Skeletal muscle satellite cell (primary cell): ENCODE data around the gene SELENOF.
A peak's percentile ranks its signal among the peaks of the same experiment; 100 is the strongest.
"Not testable (repeated sequence)": the region's sequence is repeated elsewhere in the genome, so short reads cannot be mapped to it uniquely, and the experiment has no call there.

Experiments
- H3K27me3 ChIP-seq: 2 replicates; pipeline ENCODE4 v1.7.0; 2013; ENCODE audit warnings: low read length; ENCODE audit not compliant: control insufficient read depth, insufficient read depth
- H3K36me3 ChIP-seq: 2 replicates; pipeline ENCODE4 v1.7.0; 2013; ENCODE audit warnings: mild to moderate bottlenecking, control low read depth, low read length; ENCODE audit not compliant: insufficient read depth
- H3K4me1 ChIP-seq: 2 replicates; pipeline ENCODE4 v1.7.0; 2013; ENCODE audit warnings: low read length; ENCODE audit not compliant: control insufficient read depth, insufficient read depth
- H3K4me2 ChIP-seq: 2 replicates; pipeline ENCODE4 v1.7.0; 2013; ENCODE audit warnings: mild to moderate bottlenecking, low read length
- H3K4me3 ChIP-seq: 2 replicates; pipeline ENCODE4 v1.7.0; 2013; ENCODE audit warnings: low read length
- H3K9ac ChIP-seq: 2 replicates; pipeline ENCODE4 v1.7.0; 2013; ENCODE audit warnings: mild to moderate bottlenecking, low read depth, low read length, moderate library complexity
- H3K9me3 ChIP-seq: replicated peaks from 2 replicates; pipeline ENCODE4 v1.7.0; 2013; ENCODE audit warnings: mild to moderate bottlenecking, control low read depth, low read length

Gene SELENOF

GRCh38 chr1:86914998-86915736 is 1.2 kb upstream of the SELENOF start:
- Histone ChIP-seq H3K27me3 (no peaks in the 10 kb centered on the region), H3K9me3 (no peaks in the 10 kb centered on the region), H3K36me3 (peaks cover under 1% of the 10 kb centered on the region), H3K4me1 (peaks cover 15% of the 10 kb centered on the region), H3K4me2 (peak overlapping the region; percentile 97), H3K9ac (peak overlapping the region; percentile 81), H3K4me3 (peak overlapping the region; percentile 98)

- H3K4me2 ChIP-seq, result peak within 1 kb of the TSS; percentile 97
- H3K9ac ChIP-seq, result peak within 1 kb of the TSS; percentile 98
- H3K36me3 ChIP-seq, result peaks cover 6% of the 10 kb centered on the region
- H3K27me3 ChIP-seq, result no peaks in the 10 kb centered on the region
- peak within 1 kb of the TSS; percentile 98 for H3K4me3 ChIP-seq
- no peaks in the 10 kb centered on the region for H3K9me3 ChIP-seq
- H3K4me1 ChIP-seq, result peaks cover 15% of the 10 kb centered on the region
These were observed 673 bp upstream of the SELENOF start, which contains the start of gene HS2ST1 for GRCh38 chr1:86914601-86914997. Gene HS2ST1 (plus strand): TSS chr1:86914635.

DNA sequence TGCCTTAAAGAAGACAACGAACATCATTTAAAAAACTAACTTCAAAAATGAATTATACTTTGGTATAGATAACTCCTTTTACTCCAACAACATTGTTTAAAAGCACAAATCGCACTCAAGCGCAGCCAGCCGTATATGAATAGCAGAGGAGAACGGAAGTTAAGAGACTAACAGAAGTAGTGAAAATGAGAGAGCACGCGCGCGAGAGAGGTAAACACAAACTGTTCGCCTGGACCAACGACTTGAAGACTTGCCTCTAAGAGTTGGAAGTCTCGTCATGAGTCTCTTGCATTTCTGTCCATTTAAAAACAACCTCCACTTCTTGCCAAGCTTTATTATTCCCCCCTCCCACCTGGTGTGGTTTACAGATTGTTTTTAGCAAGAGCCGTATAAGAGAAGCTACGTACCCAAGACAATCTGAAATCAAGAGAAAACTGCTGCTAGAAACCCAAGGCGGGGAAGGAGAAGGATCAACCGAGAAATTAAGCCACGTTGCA is 479 bp downstream of the SELENOF start:
- peak overlapping the region; percentile 98 for H3K9ac ChIP-seq

GRCh38 chr1:86912281-86912900 is 1.5 kb downstream of the SELENOF start:
- Histone ChIP-seq H3K4me1 (peaks cover 15% of the 10 kb centered on the region), H3K4me3 (peak overlapping the region; percentile 91), H3K4me2 (peak overlapping the region; percentile 93), H3K36me3 (peaks cover 12% of the 10 kb centered on the region), H3K9me3 (no peaks in the 10 kb centered on the region), H3K27me3 (no peaks in the 10 kb centered on the region), H3K9ac (peak overlapping the region; percentile 98)

More for the DNA sequence above, 479 bp downstream of the SELENOF start:
- Histone ChIP-seq H3K4me3 (peak overlapping the region; percentile 91), H3K4me2 (peak overlapping the region; percentile 93), H3K27me3 (no peaks in the 10 kb centered on the region), H3K9me3 (no peaks in the 10 kb centered on the region), H3K4me1 (peaks cover 15% of the 10 kb centered on the region), H3K36me3 (peaks cover 6% of the 10 kb centered on the region)

- Histone ChIP-seq H3K4me2 (no peak overlapping the region), H3K4me3 (no peak overlapping the region), H3K36me3 (peaks cover 28% of the 10 kb centered on the region), H3K27me3 (no peaks in the 10 kb centered on the region), H3K4me1 (no peaks in the 10 kb centered on the region), H3K9ac (no peak overlapping the region), H3K9me3 (no peaks in the 10 kb centered on the region)
These were observed 7.5 kb downstream of the SELENOF start for GRCh38 chr1:86906419-86906818.

GRCh38 chr1:86905875-86906274 is 8.1 kb downstream of the SELENOF start:
- H3K4me3 ChIP-seq, result no peak overlapping the region
- no peaks in the 10 kb centered on the region for H3K4me1 ChIP-seq
- H3K9me3 ChIP-seq, result no peaks in the 10 kb centered on the region
- H3K9ac ChIP-seq, result no peak overlapping the region
- no peaks in the 10 kb centered on the region for H3K27me3 ChIP-seq
- H3K36me3 ChIP-seq, result peaks cover 33% of the 10 kb centered on the region
- H3K4me2 ChIP-seq, result no peak overlapping the region

GRCh38 chr1:86899401-86899800 is 14.5 kb downstream of the SELENOF start:
- H3K9me3 ChIP-seq, H3K4me3 ChIP-seq, H3K4me2 ChIP-seq, H3K4me1 ChIP-seq, H3K27me3 ChIP-seq, H3K9ac ChIP-seq: not testable (repeated sequence)
- peaks cover 35% of the 10 kb centered on the region for H3K36me3 ChIP-seq

DNA sequence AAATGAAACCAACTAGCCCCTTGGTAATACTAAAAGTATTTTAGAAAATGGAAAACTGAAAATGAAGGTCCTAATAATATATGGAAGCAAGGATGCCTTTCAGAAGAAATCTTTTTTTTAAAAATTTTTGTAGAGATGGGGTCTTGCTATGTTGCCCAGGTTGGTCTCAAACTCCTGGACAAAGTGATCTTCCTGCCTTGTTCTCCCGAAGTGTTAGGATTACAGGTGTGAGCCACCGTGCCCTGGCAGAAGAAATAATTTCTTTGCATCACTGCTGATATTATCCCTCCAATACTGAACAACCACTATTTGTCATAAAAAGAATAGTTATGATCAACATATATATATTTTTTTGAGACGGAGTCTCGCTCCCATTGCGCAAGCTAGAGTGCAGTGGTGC is 25.6 kb downstream of the SELENOF start:
- Histone ChIP-seq H3K36me3 (no peaks in the 10 kb centered on the region), H3K27me3 (no peaks in the 10 kb centered on the region), H3K9me3 (no peaks in the 10 kb centered on the region), H3K4me3 (no peak overlapping the region), H3K9ac (no peak overlapping the region), H3K4me2 (no peak overlapping the region), H3K4me1 (no peaks in the 10 kb centered on the region)

GRCh38 chr1:86887479-86888162 is 26.3 kb downstream of the SELENOF start:
- H3K4me3 ChIP-seq, result no peak overlapping the region
- no peaks in the 10 kb centered on the region for H3K4me1 ChIP-seq
- H3K9ac ChIP-seq, result no peak overlapping the region
- no peak overlapping the region for H3K4me2 ChIP-seq
- H3K9me3 ChIP-seq, result no peaks in the 10 kb centered on the region
- no peaks in the 10 kb centered on the region for H3K36me3 ChIP-seq
- no peaks in the 10 kb centered on the region for H3K27me3 ChIP-seq

GRCh38 chr1:86875722-86876121 is 38.2 kb downstream of the SELENOF start:
- no peaks in the 10 kb centered on the region for H3K4me1 ChIP-seq
- no peaks in the 10 kb centered on the region for H3K9me3 ChIP-seq
- no peaks in the 10 kb centered on the region for H3K27me3 ChIP-seq
- H3K9ac ChIP-seq, result no peak overlapping the region
- no peak overlapping the region for H3K4me3 ChIP-seq
- no peak overlapping the region for H3K4me2 ChIP-seq
- peaks cover 8% of the 10 kb centered on the region for H3K36me3 ChIP-seq

DNA sequence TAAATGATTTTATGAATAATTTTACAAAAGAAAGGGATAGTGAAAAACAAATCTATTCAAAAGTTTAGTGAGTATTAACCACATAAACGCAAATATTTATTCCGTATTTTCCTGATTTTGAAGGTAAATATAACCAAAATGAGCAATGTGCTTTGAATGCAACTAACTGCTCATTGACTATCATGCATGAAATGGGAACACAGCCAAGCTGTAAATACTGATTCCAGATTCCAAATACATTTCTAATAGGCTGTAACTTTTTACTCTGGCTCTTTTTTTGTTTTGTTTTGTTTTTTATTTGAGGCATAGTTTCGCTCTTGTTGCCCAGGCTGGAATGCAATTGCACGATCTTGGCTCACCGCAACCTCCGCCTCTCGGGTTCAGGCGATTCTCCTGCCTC is 41.8 kb downstream of the SELENOF start:
- Histone ChIP-seq H3K9ac (no peak overlapping the region), H3K27me3 (no peaks in the 10 kb centered on the region), H3K36me3 (peaks cover 2% of the 10 kb centered on the region), H3K4me3 (no peak overlapping the region), H3K9me3 (no peaks in the 10 kb centered on the region), H3K4me1 (peaks cover 7% of the 10 kb centered on the region), H3K4me2 (no peak overlapping the region)
